HG02852 (cell line): ENCODE data around the gene DPP6.

Experiments
- ATAC-seq: cut with Tn5 transposase; IDR thresholded peaks from one replicate; pipeline ENCODE4 v1.9.1; 2021; ENCODE audit warnings: mild to moderate bottlenecking, moderate library complexity; ENCODE audit not compliant: unreplicated experiment

DPP6 gene

DNA sequence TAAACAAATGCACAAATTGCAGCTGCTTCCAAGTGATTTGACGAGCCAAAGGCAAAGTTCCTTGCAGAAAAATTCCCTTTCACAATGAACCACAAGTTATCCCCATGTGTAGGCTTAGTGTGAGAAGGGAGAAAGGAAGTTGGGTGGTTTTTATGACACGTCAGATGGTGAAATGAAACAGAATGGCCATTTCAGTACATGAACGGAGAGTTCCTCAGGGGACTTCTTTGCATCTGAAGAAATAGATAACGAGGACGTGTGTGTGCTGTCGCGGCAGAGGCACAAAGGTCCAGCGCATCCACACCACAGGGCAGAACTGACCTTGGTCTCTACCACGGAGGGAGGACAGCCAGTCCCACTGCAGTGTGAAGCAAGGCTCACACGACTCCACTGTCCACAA, 814.9 kb downstream of the DPP6 start:
- peak; percentile 68 for ATAC-seq

GRCh38 chr7:154868921-154869320, 816.7 kb downstream of the DPP6 start:
- no peak for ATAC-seq

DNA sequence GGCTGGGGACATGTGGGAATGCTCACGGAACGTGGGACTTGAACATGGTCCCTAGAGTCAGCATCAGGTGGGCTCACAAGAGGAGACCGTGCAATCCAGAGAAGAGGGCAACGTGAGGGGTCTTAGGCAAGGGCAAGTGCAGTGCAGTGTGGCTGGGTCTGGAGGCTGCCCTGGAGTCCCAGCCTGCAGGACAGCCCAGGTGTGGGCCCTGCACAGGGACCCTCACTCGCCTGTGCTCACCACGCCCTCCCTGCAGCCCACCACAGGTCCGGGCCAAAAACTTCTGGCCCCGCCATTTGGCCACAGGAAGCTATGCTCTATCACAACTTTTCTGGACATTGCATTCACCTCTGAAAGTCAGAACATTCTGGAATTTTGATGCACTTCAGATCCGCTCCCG, 817.2 kb downstream of the DPP6 start:
- no peak for ATAC-seq

DNA sequence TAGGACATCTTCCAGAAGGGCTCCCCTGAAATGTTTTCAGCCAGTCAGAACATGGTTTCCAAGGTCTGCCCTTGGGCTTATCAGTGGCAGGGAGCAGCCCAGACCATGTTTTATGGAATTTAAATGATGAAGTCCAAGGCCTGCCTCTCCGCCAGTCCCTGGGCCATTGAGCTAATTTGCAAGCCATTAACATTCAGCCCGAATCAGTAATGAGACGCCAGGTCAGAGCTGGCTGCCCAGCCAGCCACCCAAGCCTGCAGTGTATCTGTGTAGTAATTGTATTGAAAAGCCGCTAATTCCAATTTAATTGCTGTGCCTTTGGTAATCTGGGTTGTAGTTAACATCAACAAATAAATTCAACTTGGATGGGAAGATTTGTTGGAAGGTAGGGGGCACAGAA, 819.3 kb downstream of the DPP6 start:
- no peak for ATAC-seq

GRCh38 chr7:154871928-154872750, 819.9 kb downstream of the DPP6 start:
- ATAC-seq, result no peak

- ATAC-seq, result no peak
Observed at GRCh38 chr7:154872811-154873499, 820.8 kb downstream of the DPP6 start.

- no peak for ATAC-seq
Observed at GRCh38 chr7:154873500-154874121, 821.4 kb downstream of the DPP6 start.

GRCh38 chr7:154874409-154875113, 822.4 kb downstream of the DPP6 start:
- no peak for ATAC-seq

GRCh38 chr7:154875297-154875696, 823.1 kb downstream of the DPP6 start:
- ATAC-seq, result no peak

DNA sequence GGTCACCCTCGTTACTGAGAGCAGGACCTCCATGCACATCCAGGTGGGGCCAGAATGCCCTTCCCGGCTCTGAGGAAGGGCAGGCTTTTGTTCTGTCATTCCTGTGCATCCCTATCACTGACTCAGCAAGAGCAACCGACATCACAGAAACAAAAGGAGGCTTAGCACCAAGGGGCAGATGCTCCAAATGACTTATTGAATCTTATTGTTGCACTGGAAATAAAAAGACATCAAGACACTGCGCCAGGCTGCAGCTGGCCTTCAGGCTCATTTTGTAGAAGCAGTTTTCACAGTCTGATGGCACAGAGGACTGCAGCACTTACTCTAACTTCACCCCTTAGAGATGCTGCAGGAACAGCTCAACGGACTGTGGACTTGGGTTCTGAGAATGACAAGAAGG, 824.3 kb downstream of the DPP6 start:
- no peak for ATAC-seq

GRCh38 chr7:154877031-154877430, 824.8 kb downstream of the DPP6 start:
- no peak for ATAC-seq

DNA sequence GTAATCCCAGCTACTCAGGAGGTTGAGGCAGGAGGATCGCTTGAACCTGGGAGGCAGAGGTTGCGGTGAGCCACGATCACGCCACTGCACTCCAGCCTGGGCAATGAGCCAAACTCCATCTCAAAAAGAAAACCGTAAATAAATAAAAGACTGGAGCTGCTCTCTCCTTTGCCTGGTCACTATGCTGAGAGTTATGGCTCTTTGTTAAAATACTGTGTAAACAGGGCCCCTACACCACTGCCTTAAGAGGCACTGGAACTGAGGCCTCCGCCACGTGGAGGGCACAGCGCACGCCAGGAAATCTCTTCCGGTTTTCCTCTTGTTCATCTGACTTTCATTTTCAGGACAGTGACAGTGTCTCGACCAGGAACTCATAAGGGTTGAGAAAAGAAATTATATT, 827.4 kb downstream of the DPP6 start:
- ATAC-seq, result no peak

- no peak for ATAC-seq
Observed at GRCh38 chr7:154880513-154880912, 828.3 kb downstream of the DPP6 start.

GRCh38 chr7:154881026-154881425, 828.8 kb downstream of the DPP6 start:
- no peak for ATAC-seq

- no peak for ATAC-seq
Observed at GRCh38 chr7:154881526-154881925, 829.3 kb downstream of the DPP6 start.

DNA sequence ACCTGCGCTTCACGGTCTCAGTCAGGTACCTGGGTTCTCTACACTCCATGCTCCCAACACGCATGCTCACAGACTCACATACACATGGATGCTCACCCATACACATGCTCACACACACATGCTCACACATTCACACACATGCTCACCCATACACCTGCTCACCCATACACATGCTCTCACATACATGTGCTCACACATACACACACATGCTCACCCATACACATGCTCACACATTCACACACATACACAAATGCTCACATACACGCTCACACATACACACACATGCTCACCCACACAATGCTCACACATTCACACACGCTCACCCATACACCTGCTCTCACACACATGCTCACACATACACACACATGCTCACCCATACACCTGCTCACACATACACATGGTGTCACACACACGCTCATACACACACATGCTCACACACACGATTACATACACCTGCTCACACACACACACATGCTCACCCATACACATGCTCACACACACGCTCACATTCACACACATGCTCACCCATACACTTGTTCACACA, 830.8 kb downstream of the DPP6 start:
- no peak for ATAC-seq

GRCh38 chr7:154884348-154884920, 832.2 kb downstream of the DPP6 start:
- ATAC-seq, result no peak

- no peak for ATAC-seq
Observed at GRCh38 chr7:154886591-154886990, 834.4 kb downstream of the DPP6 start.

- ATAC-seq, result no peak
Observed at GRCh38 chr7:154888690-154889089, 836.5 kb downstream of the DPP6 start.

GRCh38 chr7:154892459-154892858, 840.3 kb downstream of the DPP6 start:
- ATAC-seq, result no peak

DNA sequence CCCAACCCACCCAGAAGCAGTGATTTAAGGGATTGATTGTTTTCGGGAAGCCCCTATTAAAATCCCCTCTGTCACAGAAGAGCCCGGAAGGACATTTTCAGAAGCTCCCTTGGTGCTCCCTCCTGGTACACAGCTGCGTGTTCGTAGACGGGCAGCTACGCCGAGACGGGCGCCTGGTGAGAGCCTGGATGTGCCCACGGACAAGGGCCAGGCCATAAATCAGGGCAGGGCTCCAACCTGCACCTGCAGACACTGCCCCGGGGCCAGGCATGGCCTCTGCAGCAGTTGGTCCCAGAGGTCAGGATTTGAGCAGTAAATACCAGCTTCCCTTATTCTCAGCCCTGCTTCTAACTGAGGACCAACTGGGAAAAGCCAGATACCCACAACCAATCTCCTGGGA, 843.9 kb downstream of the DPP6 start:
- ATAC-seq, result no peak
